ENCODE measurements around the gene UBA7. TPM values are rescaled to one million over a fixed set of nuclear protein-coding genes. Genes with fewer than 3 reads are reported as not detected.
"Not testable (repeated sequence)": the region's sequence is repeated elsewhere in the genome, so short reads cannot be mapped to it uniquely, and the experiment has no call there.

The UBA7 gene
- total RNA-seq, 1 experiment from 2014 or later = 12.5 TPM

DNA sequence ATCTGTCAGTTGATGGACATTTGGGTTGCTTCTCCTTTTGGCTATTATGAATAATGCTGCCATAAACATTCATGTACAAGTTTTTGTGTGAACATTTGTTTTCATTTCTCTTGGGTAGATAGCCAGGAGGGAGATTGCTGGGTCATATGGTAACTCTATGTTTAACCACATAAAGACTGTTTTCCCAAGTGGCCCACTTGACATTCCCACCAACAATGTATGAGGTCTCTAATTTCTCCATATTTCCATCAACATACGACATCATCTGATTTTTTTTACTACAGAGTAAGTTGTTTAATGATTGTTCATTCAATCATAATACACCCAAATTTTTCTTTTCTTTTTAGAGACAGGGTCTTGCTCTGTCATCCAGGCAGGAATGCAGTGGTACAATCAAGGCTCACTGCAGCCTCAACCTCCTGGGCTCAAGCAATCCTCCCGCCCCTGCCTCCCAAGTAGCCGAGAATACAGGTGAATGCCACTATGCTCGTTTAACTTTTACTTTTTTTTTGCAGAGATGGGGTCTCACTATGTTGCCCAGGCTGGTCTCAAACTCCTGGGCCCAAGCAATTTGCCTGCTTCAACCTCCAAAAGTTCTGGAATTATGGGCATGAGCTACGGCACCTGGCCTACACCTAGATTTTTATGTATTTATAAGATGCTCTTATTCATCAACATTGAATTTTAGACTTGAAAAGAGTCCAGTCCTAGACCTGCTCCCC, 34.2 kb downstream of the UBA7 start:
- TSS peak; percentile 51 for BruUV-seq (replicated peaks)
- intact Hi-C loops (cut with micrococcal nuclease; ENCODE audit: unreplicated experiment) (no loop called here), in situ Hi-C loops (cut with HindIII; ENCODE audit: low pct_unique_long_range_greater_than_20kb, low sequenced_read_pairs) (no loop called here)
- CTCF ChIA-PET = no interaction called here
- H3K9me3 ChIP-seq (ENCODE audit: control insufficient read depth, insufficient read depth, low read depth, low read length) = no peaks in the 10 kb centered on the region
- DNase-seq (ENCODE audit: low read depth, low spot score) (no peak), ATAC-seq (no peak)
- H3K27me3 ChIP-seq (ENCODE audit: control insufficient read depth, insufficient read depth, low read length) = no peaks in the 10 kb centered on the region
- no peak for TF ChIP-seq SIN3A (IDR thresholded peaks at IDR 0.05; ENCODE audit: borderline replicate concordance, insufficient read depth, low read depth, low read length)
- no peak for TF ChIP-seq TCF7L2 (IDR thresholded peaks at IDR 0.05; ENCODE audit: low read depth, low read length)
- no peak for TF ChIP-seq CTCF (IDR thresholded peaks at IDR 0.05)
- TF ChIP-seq, protein P1, sequence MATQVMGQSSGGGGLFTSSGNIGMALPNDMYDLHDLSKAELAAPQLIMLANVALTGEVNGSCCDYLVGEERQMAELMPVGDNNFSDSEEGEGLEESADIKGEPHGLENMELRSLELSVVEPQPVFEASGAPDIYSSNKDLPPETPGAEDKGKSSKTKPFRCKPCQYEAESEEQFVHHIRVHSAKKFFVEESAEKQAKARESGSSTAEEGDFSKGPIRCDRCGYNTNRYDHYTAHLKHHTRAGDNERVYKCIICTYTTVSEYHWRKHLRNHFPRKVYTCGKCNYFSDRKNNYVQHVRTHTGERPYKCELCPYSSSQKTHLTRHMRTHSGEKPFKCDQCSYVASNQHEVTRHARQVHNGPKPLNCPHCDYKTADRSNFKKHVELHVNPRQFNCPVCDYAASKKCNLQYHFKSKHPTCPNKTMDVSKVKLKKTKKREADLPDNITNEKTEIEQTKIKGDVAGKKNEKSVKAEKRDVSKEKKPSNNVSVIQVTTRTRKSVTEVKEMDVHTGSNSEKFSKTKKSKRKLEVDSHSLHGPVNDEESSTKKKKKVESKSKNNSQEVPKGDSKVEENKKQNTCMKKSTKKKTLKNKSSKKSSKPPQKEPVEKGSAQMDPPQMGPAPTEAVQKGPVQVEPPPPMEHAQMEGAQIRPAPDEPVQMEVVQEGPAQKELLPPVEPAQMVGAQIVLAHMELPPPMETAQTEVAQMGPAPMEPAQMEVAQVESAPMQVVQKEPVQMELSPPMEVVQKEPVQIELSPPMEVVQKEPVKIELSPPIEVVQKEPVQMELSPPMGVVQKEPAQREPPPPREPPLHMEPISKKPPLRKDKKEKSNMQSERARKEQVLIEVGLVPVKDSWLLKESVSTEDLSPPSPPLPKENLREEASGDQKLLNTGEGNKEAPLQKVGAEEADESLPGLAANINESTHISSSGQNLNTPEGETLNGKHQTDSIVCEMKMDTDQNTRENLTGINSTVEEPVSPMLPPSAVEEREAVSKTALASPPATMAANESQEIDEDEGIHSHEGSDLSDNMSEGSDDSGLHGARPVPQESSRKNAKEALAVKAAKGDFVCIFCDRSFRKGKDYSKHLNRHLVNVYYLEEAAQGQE (IDR thresholded peaks at IDR 0.05; ENCODE audit: insufficient read depth in 1 of 2, low read depth in 2 of 2, low read length in 1 of 2) = no peak
- no peak for TF ChIP-seq POLR2AphosphoS5 (IDR thresholded peaks at IDR 0.05; ENCODE audit: low read depth, low read length)
- no peak overlapping the region for H3K27ac ChIP-seq (ENCODE audit: low read length)
- POLR2A ChIA-PET = interaction anchor here (0.6 to 0.7 kb wide), 2 partner anchors 22 to 233 kb away, joined by 4 to 9 read pairs; no protein-coding TSS in a partner anchor
- H3K4me3 ChIP-seq (ENCODE audit: low read depth in 2 of 2, low read length in 2 of 2) = no peak overlapping the region
- H3K4me1 ChIP-seq (ENCODE audit: control insufficient read depth, insufficient read depth, low read length) = no peaks in the 10 kb centered on the region
- H3K36me3 ChIP-seq (ENCODE audit: control insufficient read depth, insufficient read depth, low read length) = no peaks in the 10 kb centered on the region

DNA sequence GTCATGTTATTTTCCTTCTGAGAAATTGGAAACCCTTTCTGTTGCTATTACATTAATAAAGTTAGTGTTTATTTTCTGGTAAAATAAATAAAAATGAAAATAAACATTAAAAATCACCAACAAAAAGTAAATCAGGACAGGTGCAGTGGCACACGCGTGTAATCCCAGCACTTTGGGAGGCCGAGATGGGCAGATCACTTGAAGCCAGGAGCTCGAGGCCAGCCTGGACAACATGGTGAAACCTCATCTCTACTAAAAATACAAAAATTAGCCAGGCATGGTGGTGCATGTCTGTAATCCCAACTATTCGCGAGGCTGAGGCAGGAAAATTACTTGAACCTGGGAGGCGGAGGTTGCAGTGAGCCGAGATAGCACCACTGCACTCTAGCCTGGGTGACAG, 37.7 kb downstream of the UBA7 start:
- H3K27ac ChIP-seq (ENCODE audit: low read length); BruUV-seq (replicated peaks); POLR2A ChIA-PET; H3K36me3 ChIP-seq (ENCODE audit: control insufficient read depth, insufficient read depth, low read length); ATAC-seq; H3K9me3 ChIP-seq (ENCODE audit: control insufficient read depth, insufficient read depth, low read depth, low read length); CTCF ChIA-PET; in situ Hi-C loops (cut with HindIII; ENCODE audit: low pct_unique_long_range_greater_than_20kb, low sequenced_read_pairs); H3K4me3 ChIP-seq (ENCODE audit: low read depth in 2 of 2, low read length in 2 of 2); DNase-seq (ENCODE audit: low read depth, low spot score); H3K27me3 ChIP-seq (ENCODE audit: control insufficient read depth, insufficient read depth, low read length); H3K4me1 ChIP-seq (ENCODE audit: control insufficient read depth, insufficient read depth, low read length); intact Hi-C loops (cut with micrococcal nuclease; ENCODE audit: unreplicated experiment): not testable (repeated sequence)

DNA sequence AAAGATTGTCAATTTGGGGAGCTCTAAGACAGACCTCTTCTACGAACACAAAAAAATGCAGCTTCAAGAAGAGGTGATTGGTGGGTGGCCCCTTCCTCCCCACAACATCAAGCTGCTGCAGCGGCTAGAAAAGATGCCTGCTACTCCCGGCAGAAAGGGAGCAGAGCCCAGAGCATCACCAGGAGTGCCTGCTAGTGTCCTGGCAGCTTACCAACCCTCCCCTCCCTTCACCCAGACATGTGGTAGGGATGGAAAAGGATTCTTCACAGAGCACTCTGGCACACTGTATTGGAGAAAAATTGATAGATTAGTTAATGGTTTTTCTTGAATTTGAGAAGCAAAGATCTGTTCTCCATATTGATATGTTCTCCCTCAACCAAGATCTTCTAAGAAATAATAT, 38.2 kb downstream of the UBA7 start:
- no peaks in the 10 kb centered on the region for H3K36me3 ChIP-seq (ENCODE audit: control insufficient read depth, insufficient read depth, low read length)
- no peaks in the 10 kb centered on the region; the same call in 1 of the 2 replicates for H3K4me1 ChIP-seq (ENCODE audit: control insufficient read depth, insufficient read depth, low read length)
- CTCF ChIA-PET = no interaction called here
- TF ChIP-seq POLR2AphosphoS5 (IDR thresholded peaks at IDR 0.05; ENCODE audit: low read depth, low read length) = no peak
- TF ChIP-seq CTCF (IDR thresholded peaks at IDR 0.05) = no peak
- no peak for TF ChIP-seq TCF7L2 (IDR thresholded peaks at IDR 0.05; ENCODE audit: low read depth, low read length)
- TF ChIP-seq, protein P1 (IDR thresholded peaks at IDR 0.05; ENCODE audit: insufficient read depth in 1 of 2, low read depth in 2 of 2, low read length in 1 of 2) = no peak
- TF ChIP-seq SIN3A (IDR thresholded peaks at IDR 0.05; ENCODE audit: borderline replicate concordance, insufficient read depth, low read depth, low read length) = no peak
- no peaks in the 10 kb centered on the region for H3K27me3 ChIP-seq (ENCODE audit: control insufficient read depth, insufficient read depth, low read length)
- in situ Hi-C loops (cut with HindIII; ENCODE audit: low pct_unique_long_range_greater_than_20kb, low sequenced_read_pairs) = no loop called here
- H3K27ac ChIP-seq (ENCODE audit: low read length) = no peak overlapping the region
- POLR2A ChIA-PET = interaction anchor here (0.6 kb wide), 1 partner anchor 11 kb away, joined by 8 read pairs; no protein-coding TSS in a partner anchor
- BruUV-seq (replicated peaks) = no TSS peak
- intact Hi-C loops (cut with micrococcal nuclease; ENCODE audit: unreplicated experiment) = no loop called here
- ATAC-seq = no peak
- no peaks in the 10 kb centered on the region for H3K9me3 ChIP-seq (ENCODE audit: control insufficient read depth, insufficient read depth, low read depth, low read length)
- no peak for DNase-seq (ENCODE audit: low read depth, low spot score)
- H3K4me3 ChIP-seq (ENCODE audit: low read depth in 2 of 2, low read length in 2 of 2) = no peak overlapping the region

All from Panc1 (cell line).